Right forelimb (tissue), 1 donor: ENCODE data around the gene BOC.

Experiments
- DNase-seq: peaks from one replicate; pipeline ENCODE4 v3.0.0-alpha.2; 2018

BOC gene

GRCh38 chr3:113226491-113226890 is 15.1 kb downstream of the BOC start:
- no peak for DNase-seq

- no peak for DNase-seq
Measured at GRCh38 chr3:113227146-113227545, 15.8 kb downstream of the BOC start.

DNA sequence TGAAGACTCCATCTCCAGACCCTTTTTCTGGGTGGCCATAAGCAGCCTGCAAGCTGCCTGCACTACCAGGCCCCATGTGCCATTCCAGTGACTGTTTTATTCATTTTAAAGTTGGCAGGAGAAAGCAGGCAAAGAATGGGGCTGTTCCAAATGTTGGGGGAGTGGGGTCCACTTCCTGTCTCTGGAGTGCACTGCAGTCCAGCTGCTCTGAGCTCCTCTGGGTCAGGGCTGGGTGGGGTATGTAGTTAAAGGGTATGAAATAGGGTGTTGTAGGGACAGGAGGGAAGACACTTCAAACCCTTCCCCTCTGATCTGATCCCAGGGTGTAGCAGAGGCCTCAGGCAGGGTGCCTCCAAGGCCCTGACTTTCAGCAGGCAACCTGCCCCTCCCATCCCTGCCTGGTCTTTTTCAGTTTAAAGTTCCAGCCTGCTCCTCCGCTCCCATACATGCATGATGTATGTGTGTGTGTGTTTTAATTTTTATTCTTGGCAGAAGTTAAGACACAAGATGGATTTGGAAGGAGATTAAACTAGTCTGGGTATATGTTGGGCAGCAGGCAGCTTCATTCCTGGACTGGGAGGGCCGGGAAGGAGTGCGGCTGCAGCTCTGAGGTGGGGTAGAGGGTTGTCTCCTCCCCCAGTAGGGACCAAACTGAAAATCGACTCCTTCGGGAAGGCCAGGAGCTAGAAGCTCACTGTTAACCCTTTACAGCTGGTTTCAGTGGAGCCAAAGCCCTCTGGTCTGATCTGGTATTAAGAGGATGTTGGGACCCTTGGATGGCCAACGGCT is 17.3 kb downstream of the BOC start:
- no peak for DNase-seq

DNA sequence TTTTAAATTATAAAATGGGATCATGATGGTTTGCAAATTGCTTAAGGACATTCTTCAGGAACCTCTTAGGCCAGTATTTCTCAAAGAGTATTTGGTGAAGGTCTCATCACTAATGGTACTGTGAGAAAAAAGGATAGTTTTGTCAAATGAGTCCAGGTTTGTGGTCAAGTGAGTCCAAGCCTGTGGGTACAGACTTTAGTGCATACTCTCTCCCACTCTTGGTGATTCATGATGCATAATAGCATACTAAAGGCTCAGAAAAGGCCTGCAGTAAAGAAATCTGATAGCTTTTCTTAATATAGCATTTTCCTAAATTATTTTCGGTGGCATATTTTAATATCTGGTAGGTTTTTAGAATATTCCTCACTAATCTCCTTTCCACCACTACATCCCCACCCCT is 20.0 kb downstream of the BOC start:
- DNase-seq: no peak

DNA sequence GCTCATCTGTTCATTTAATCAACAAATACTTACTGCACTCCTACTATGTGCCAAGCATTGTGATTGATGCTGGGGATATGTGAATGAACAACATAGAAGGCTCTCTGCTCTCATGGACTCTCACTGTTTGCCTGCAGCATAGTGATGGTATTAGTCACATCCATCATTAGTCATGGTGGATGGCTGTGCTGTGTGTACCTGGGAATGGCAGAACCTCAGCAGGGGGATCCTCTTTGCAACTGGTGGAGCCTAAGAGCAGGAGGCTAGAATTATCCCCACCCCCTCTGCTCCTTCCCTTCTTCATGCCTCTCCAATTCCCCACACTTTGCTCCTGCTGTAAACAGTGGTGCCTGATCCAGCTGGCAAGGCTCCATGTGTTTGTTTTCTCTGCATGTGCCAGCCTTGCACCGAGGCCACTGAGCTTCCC is 20.5 kb downstream of the BOC start:
- DNase-seq: no peak

DNA sequence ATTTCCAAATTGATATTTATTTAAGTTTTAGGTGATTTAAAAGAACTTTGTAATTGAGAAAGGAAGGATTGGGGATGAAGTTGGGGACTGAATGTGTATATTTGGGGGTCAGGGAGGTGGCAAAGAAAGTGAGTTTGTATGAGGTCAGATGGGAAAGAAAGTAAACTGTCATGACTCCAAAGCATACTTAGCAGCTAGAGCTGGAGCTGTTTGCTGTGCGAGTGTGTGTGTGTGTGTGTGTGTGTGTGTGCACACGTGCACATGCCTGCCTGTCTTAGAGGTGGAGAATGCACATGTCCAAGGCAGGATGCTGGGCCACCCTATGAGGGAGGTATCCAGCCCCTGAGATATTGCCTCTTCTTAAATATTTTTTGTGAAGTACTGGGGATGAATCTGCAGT is 21.0 kb downstream of the BOC start:
- DNase-seq: no peak

DNA sequence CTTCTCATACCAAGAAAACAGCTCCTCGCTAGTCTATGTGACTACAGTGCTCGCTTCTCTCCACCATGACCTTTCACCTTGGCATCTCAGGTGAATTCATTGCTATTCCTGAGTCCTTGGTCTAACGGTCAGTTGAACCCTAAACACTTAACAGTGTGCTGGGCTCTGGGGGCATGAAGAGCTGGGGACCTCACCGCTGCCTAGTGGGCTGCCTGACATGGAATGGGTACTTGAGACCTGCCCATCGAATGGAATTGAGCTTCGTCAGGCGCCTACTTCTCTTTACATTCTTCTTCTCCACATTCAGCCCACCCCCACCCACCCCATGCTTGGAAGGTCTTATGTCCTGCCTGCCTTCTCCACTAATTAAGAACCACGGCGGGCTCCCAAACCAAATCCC is 22.1 kb downstream of the BOC start:
- DNase-seq: no peak

- no peak for DNase-seq
Measured at GRCh38 chr3:113234028-113234427, 22.7 kb downstream of the BOC start.

- DNase-seq: no peak
Measured at GRCh38 chr3:113234688-113235260, 23.4 kb downstream of the BOC start.

DNA sequence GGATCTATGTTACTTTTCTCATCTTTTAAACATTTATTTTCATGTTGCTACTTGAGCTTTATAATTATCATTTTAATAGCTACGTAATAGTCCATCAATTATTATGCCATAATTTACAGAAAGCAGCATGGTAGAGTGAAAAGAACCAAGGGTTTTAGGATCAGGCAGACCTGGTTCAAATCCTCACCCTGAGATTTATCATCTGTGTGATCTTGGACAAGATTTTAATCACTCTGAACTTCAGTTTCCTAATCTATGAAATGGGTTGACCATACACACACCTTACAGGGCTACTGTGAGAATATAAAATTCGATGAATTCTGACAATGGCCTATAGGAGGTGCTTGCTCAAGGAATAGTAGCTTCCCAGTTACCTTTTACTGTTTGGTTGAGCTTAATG is 27.1 kb downstream of the BOC start:
- no peak for DNase-seq

GRCh38 chr3:113240841-113241240 is 29.5 kb downstream of the BOC start:
- DNase-seq: no peak

DNA sequence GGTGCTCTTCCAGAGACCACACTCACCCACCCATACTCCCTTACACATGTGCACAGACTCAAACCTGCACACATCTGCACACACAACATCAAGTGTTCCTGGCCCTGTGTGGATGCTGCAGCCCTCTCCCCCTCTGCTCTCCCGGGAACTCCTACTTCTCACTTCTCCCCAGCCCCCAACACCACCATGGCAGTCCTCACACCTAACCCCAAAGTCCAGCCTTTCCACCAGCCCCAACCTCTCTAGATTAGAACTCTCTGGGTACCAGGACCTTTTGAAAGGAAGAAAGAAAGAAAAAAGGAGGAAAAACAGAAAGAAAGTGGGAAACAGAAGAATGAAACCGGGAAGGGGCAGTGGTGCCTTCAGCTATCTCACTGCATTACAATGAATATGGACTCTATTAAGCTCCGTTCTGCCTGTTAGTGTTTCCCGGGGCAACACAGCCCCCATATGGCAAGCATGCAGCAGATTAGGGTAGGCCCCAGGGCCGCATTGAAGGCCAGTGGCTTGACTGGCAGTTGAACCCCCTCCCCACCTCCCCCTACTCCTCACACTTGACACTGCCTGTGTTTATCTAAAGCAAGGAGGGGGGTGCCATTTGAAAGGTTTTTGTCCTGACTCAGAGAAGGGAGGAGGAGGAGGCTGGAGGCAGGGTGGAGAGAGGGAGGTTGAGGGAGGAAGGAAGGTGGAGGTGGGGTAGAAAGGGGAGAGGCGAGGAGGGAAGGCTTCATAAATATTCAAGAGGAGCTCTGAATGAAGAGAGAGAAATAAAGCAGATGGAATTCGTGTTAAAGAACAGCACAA is 30.1 kb downstream of the BOC start:
- peak; percentile 64 for DNase-seq

DNA sequence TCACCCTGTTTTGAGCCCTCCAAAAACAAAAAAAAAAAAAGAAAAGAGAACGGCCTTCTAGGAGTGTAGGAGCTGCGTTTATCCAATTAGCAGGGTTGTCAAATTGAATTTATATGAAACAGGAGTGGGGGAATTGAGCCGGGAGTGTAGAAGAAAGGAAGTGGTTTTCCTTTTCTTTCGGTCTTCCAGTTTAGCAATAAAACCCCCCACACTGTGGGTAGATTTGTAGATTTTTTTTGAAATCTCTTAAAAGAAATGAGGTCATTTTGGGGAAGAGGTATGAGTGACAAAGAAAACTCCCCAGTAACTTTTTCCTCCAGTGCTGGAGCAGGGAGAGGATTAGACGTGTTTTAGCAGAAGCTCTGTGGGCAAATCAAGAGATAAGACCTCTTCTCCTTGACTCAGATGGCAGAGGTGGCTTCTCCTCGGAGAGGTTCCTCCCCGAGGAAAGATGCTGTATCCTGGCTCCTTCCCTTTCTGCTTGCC is 30.8 kb downstream of the BOC start:
- no peak for DNase-seq

DNA sequence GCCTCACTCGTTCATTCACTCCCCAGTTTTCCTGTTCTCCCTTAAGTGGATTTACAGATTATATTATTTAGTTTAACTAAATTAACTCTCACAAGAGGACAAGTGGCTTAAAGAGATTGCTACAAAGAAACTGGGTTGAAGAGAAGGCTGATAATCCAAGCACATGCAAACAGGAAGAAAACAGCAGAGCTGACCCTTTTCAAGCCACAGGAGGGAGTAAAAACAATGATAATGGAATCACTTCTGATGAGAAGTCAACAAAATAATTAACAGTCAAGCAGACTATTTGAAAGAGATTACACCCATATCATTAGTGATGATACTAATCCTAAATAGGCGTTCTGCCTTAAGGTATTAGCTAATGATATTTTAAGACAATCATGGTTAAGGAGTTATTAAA is 31.7 kb downstream of the BOC start:
- DNase-seq: no peak

DNA sequence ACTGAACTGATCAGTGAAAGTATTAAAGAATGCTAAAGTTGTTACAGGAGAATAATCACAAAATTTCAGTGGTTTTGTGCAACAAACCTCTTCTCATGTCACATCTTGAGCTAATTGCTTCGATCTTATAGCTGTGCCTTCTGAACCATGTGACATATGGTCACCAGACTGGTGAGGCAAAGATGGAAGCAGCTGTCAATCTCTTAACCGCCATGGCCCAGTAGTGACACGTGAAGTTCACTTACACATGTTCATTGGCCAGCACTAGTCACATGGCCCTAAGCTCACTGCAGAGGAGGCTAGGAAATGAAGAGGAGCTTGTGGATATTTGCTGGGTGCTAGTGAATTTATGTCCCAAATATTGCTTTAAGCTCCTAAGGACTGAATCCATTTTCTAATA is 32.5 kb downstream of the BOC start:
- DNase-seq: no peak

DNA sequence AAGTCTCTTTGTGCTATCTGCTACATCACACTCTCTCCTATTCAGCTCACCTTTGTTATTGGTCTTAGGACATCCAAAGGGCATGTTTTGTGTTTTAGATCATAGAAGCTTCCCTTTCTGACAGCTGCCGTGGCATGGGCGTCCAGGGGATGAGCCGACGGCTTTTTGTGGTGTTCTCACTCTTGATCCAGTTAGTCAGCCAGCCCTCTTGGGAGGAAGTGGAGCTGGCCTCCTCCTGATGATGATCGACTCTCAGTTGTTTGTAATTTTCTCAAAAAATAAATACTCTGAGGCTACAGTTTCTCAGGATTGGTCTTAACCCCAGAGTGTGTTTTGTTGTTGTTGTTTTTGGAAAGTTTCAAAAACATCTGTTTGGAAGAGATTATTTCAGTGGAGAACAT is 34.4 kb downstream of the BOC start:
- no peak for DNase-seq

GRCh38 chr3:113247068-113247467 is 35.7 kb downstream of the BOC start:
- DNase-seq: no peak

DNA sequence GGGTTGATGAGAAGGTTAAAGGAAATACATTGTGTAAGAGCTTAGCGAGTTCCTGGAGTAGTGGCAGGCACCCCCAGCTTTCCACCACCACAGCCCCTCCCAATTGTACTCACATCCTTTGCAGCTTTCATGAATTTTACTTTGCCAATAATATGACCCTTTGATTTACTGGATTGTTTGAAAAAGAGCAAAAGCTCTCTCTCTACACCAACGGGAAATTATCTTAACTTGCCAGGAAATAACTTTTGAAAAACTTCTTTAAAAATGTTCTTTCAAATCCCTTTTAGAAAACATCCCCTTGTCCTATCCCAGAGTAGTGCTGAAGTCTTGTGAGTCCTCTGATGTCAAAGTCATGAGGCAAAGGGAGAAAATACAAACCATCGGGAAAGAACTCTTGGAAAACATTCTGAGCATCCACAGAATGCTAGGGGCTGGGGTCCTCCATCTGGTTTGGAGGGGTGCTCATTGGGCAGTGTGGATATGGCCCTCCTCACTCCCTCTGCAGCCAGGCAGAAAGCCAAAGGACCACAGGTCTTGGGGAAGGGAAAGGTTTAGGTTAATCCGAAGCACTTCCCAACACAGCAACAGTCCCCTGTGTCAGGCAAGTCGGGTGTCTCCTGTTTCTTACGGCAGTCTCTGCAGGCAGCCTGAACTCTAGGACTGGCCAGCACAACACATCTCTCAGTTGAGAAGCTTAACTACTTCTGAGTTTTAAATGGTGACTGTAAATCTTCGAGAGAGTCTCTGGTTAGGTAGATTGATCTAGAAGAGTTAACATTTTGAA is 36.5 kb downstream of the BOC start:
- DNase-seq: no peak

GRCh38 chr3:113249111-113249510 is 37.8 kb downstream of the BOC start:
- DNase-seq: no peak

DNA sequence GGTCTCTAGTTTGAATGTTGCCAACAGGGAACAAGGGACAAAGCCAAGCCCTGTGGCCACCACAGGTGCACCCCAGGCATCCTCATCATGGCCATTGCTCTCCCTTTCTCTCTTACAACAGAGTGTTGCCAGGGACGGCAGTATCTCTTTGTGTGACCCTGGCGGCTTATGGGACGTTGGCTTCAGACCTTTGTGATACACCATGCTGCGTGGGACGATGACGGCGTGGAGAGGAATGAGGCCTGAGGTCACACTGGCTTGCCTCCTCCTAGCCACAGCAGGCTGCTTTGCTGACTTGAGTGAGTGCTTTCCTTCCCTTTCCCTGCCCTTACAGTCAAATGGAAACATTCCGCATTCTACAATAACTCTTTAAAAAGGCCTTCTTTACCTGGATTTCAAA is 38.2 kb downstream of the BOC start:
- no peak for DNase-seq

GRCh38 chr3:113250566-113250965 is 39.2 kb downstream of the BOC start:
- DNase-seq: no peak

GRCh38 chr3:113251817-113252216 is 40.5 kb downstream of the BOC start:
- no peak for DNase-seq

DNA sequence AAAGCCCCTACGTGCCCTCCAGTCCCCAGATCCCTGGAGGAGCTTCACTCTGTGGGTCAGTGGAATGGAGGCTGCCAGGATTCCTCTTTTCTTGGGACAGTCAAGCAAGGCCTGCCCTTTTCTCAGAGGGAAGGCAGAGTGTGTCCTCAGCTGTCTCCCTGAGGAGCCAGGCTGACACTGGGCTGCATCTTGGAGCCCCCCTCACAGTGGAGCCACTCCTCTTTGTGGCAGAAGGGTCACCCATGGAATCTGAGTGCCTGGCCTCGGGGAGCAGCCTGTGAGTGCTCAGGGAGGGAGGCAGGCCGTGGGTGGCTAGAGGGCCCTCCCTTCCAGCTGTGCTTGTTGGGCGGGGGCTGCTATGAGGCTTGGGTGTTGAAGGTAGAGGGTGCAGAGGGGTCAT is 41.2 kb downstream of the BOC start:
- peak; percentile 48 for DNase-seq
